DMS 273 treated with DMSO at 0.1 percent for 48 hours (cell line): ENCODE measurements around the gene CHMP5.

Experiments used
- DNase-seq: peaks from one replicate; lab custom pipeline; 2025; lab: John Stamatoyannopoulos, UW

CHMP5 gene

GRCh38 chr9:33318225-33318624, 53.4 kb downstream of the CHMP5 start:
- DNase-seq = no peak

- no peak for DNase-seq
These were observed 53.9 kb downstream of the CHMP5 start for GRCh38 chr9:33318781-33319180.

- no peak for DNase-seq
These were observed 55.4 kb downstream of the CHMP5 start for GRCh38 chr9:33320230-33320567.

- DNase-seq = no peak
These were observed 55.9 kb downstream of the CHMP5 start for GRCh38 chr9:33320568-33321261.

- DNase-seq = no peak
These were observed 64.3 kb downstream of the CHMP5 start for GRCh38 chr9:33329117-33329563.

GRCh38 chr9:33329979-33330378, 65.1 kb downstream of the CHMP5 start:
- DNase-seq = no peak

- no peak for DNase-seq
These were observed 66.6 kb downstream of the CHMP5 start for GRCh38 chr9:33331377-33331891.
